Lung (tissue), 12 donors: ENCODE measurements around the gene THSD7B. TPM values are rescaled to one million over a fixed set of nuclear protein-coding genes. Genes with fewer than 3 reads are reported as not detected.

Experiments used
- ATAC-seq: fragments of 200-7000 bp; cut with Tn5 transposase; one replicate; pipeline ENCODE4 v1.9.1; 2020; ENCODE audit warnings: moderate number of reproducible peaks; ENCODE audit not compliant: insufficient read depth, low FRiP score
- DNase-seq, 3 donors: peaks; one replicate each; pipeline ENCODE4 v3.0.0-alpha.2; 2013 to 2017
- H3K27ac ChIP-seq, 2 donors: one replicate each; pipeline ENCODE4 v1.5.1; 2013; ENCODE audit warnings: mild to moderate bottlenecking in 2 of 2, moderate library complexity in 2 of 2, control low read depth in 1 of 2, inconsistent platforms in 1 of 2, low read depth in 1 of 2, low read length in 1 of 2
- H3K27me3 ChIP-seq, 3 donors: one replicate each; pipeline ENCODE4 v1.5.1; 2013; ENCODE audit warnings: low read length in 2 of 3; ENCODE audit not compliant: control insufficient read depth in 3 of 3, insufficient read depth in 3 of 3
- H3K36me3 ChIP-seq, 4 donors: one replicate each; pipeline ENCODE4 v1.5.1; 2013; ENCODE audit warnings: low read length in 4 of 4, mild to moderate bottlenecking in 1 of 4, moderate library complexity in 1 of 4; ENCODE audit not compliant: control insufficient read depth in 4 of 4, insufficient read depth in 4 of 4
- H3K4me1 ChIP-seq, 5 donors: one replicate each; pipeline ENCODE4 v1.5.1; 2013; ENCODE audit warnings: low read length in 5 of 5, mild to moderate bottlenecking in 2 of 5, moderate library complexity in 1 of 5; ENCODE audit not compliant: control insufficient read depth in 5 of 5, insufficient read depth in 5 of 5
- H3K4me3 ChIP-seq: one replicate; pipeline ENCODE4 v1.5.1; 2013; ENCODE audit warnings: mild to moderate bottlenecking, control low read depth, moderate library complexity
- H3K9ac ChIP-seq, 2 donors: one replicate each; pipeline ENCODE4 v1.5.1; 2013; ENCODE audit warnings: low read length in 2 of 2, control low read depth in 1 of 2; ENCODE audit not compliant: insufficient read depth in 1 of 2
- H3K9me3 ChIP-seq, 4 donors: one replicate each; pipeline ENCODE4 v1.5.1; 2013; ENCODE audit warnings: low read length in 3 of 4, mild to moderate bottlenecking in 1 of 4, moderate library complexity in 1 of 4; ENCODE audit not compliant: control insufficient read depth in 4 of 4, insufficient read depth in 3 of 4
- WGBS, 2 donors: extraction: QIAGEN DNeasy Blood & Tissue Kit; methylation state at CpG; one replicate each; pipeline ENCODE4 v1.1.7; 2013; 5-methylcytosine and 5-hydroxymethylcytosine counted together
- polyA plus RNA-seq, 2 donors: library from polyadenylated mRNA; stranded (reverse); fragments of 200-250 nt; gene quantifications; one replicate each; pipeline ENCODE4 v1.2.1, GENCODE V29; 2013
- total RNA-seq, 2 donors: library from RNA; depleted of rRNA in 1 of 2; stranded (reverse); fragments of >200 nt in 1 of 2; gene quantifications; one replicate each; pipeline ENCODE4 v1.2.1, GENCODE V29; 2014 to 2021
- TF ChIP-seq, protein P1 (sequence below): IDR thresholded peaks from 2 replicates; pipeline ENCODE4 v1.5.1; 2012; ENCODE audit warnings: mild to moderate bottlenecking; ENCODE audit errors: control extremely low read depth, extremely low read depth
- donor health status: control.
- donor health status: control.
- donor health status: Bipolar disorder and iron deficiency.
- donor health status: healthy.
- donor health status: DM: yes; HTN: yes; CAD: no.

THSD7B gene
- total and polyA plus RNA-seq, 4 donors = 0.03 to 8.2 (median 0.14) TPM

DNA sequence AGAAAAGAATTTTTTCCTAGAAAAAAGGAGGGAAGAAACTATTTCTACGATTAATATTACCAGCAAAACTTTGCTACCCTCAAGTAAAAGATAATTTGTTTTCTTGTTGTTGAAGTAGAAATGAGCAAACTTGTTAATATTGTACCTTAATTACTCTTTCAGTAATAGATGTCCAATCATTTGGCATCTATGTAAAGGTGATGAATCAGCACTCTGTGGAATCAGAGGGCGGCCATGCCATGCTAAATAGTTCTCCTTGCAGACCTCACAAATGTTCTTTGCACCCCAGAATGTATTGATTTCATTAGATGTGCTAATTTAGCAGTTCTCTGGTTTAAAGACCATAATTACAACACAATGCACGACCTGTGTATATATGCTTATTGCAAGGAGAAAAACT lies 29.1 kb upstream of the THSD7B start:
- Histone ChIP-seq H3K4me1 (no peaks in the 10 kb centered on the region), H3K36me3 (no peaks in the 10 kb centered on the region), H3K9me3 (no peaks in the 10 kb centered on the region), H3K9ac (no peak overlapping the region), H3K4me3 (no peak overlapping the region), H3K27me3 (no peaks in the 10 kb centered on the region), H3K27ac (no peak overlapping the region)
- TF ChIP-seq, protein P1, sequence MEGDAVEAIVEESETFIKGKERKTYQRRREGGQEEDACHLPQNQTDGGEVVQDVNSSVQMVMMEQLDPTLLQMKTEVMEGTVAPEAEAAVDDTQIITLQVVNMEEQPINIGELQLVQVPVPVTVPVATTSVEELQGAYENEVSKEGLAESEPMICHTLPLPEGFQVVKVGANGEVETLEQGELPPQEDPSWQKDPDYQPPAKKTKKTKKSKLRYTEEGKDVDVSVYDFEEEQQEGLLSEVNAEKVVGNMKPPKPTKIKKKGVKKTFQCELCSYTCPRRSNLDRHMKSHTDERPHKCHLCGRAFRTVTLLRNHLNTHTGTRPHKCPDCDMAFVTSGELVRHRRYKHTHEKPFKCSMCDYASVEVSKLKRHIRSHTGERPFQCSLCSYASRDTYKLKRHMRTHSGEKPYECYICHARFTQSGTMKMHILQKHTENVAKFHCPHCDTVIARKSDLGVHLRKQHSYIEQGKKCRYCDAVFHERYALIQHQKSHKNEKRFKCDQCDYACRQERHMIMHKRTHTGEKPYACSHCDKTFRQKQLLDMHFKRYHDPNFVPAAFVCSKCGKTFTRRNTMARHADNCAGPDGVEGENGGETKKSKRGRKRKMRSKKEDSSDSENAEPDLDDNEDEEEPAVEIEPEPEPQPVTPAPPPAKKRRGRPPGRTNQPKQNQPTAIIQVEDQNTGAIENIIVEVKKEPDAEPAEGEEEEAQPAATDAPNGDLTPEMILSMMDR = no peak
- 76 to 82% methylated on average over 3 of the region's 3 CpGs for WGBS, 2 donors
- ATAC-seq (no peak), DNase-seq (no peak)

DNA sequence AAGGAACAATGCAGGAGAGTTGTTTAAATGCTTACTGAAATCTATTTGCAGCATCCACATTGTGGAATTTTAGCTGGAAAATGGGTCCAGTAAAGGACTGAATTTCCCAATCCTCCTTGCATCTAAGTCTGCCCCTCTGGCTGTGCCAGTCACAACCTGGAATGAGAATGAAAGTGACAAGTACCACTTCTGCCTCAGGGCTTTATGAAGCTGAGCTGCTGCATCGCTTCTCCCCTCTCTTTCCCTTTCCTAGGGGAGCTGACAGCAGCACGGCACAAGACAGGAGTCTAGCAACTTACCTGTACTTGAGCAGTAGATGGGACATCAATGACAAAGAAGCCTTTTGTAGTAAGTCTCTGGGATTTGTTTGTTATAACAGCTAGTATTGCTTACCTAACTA lies 27.3 kb upstream of the THSD7B start:
- 57 to 64% methylated on average over 2 of the region's 2 CpGs for WGBS, 2 donors
- H3K9ac ChIP-seq = no peak overlapping the region
- H3K36me3 ChIP-seq = no peaks in the 10 kb centered on the region
- TF ChIP-seq, protein P1 = no peak
- DNase-seq (no peak), ATAC-seq (no peak)
- no peaks in the 10 kb centered on the region for H3K4me1 ChIP-seq
- H3K27ac ChIP-seq = no peak overlapping the region
- no peaks in the 10 kb centered on the region for H3K9me3 ChIP-seq
- no peak overlapping the region for H3K4me3 ChIP-seq
- H3K27me3 ChIP-seq = no peaks in the 10 kb centered on the region

DNA sequence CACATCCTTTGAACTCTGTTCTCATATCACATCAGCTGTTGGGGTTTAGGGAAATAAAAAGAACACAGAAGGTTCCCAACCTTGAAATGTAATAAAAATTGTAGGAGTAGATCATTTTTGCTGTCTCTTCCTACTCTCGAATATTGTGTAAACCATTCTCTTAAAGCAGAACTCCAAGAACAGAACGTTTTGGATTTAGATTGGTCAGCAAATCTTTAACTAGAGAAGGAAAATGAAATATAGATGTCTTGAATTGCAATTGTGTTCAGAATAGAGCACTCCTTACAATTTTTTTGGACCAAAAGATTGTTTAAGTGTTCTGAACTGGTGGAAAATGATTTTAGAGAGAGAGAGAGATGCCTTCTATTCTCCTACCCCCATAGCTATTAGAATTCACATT lies 23.9 kb upstream of the THSD7B start:
- Histone ChIP-seq H3K9ac (no peak overlapping the region), H3K36me3 (no peaks in the 10 kb centered on the region), H3K4me3 (no peak overlapping the region), H3K27ac (no peak overlapping the region), H3K9me3 (no peaks in the 10 kb centered on the region), H3K4me1 (peaks cover 0 to 6% (median 0%) of the 10 kb centered on the region in 5 donors), H3K27me3 (no peaks in the 10 kb centered on the region)
- TF ChIP-seq, protein P1 = no peak
- no peak for ATAC-seq
- WGBS, 2 donors = 42 to 50% methylated on average over 2 of the region's 2 CpGs
- DNase-seq = no peak

DNA sequence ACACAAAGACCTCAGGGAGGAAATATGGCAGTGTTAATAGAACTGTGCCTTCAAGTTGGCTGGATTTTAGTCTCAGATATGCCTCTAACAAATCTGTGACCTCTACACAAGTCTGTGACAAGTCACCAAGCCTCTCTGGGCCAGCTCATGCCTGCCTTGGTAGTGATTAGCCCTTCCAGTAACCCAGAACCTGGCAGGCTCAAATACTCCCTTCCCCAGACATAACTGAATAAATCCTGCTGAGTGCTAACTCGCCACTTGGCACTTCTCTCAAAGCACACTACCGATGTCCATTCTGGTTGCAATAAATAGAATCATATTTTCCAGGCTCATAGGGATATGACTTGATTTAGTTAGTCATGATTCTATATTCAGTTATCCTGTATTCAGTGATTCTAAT lies 15.3 kb upstream of the THSD7B start:
- WGBS, 2 donors = 72 to 81% methylated on average over 2 of the region's 2 CpGs
- ATAC-seq (no peak), DNase-seq (no peak)
- no peak overlapping the region for H3K9ac ChIP-seq
- no peaks in the 10 kb centered on the region for H3K36me3 ChIP-seq
- TF ChIP-seq, protein P1 = no peak
- no peak overlapping the region for H3K27ac ChIP-seq
- H3K4me3 ChIP-seq = no peak overlapping the region
- peaks cover 0 to 2% (median 0%) of the 10 kb centered on the region in 4 donors for H3K9me3 ChIP-seq
- H3K4me1 ChIP-seq = peaks cover 0 to 4% (median 0%) of the 10 kb centered on the region in 5 donors
- H3K27me3 ChIP-seq = no peaks in the 10 kb centered on the region
